IgD-negative memory B cell (primary cell): ENCODE data around the gene CDKN3. TPM values are rescaled to one million over a fixed set of nuclear protein-coding genes. Genes with fewer than 3 reads are reported as not detected.
A peak's percentile ranks its signal among the peaks of the same experiment; 100 is the strongest.
"Not testable (repeated sequence)": the region's sequence is repeated elsewhere in the genome, so short reads cannot be mapped to it uniquely, and the experiment has no call there.

Experiments
- H3K27ac Mint-ChIP-seq, 3 donors: one replicate each; pipeline ENCODE4 v1.8.0; 2020 to 2022; ENCODE audit warnings: mild to moderate bottlenecking in 3 of 3, mixed read lengths in 3 of 3, moderate library complexity in 1 of 3
- H3K27me3 Mint-ChIP-seq: one replicate; pipeline ENCODE4 v1.8.0; 2021; ENCODE audit warnings: mixed read lengths
- H3K36me3 Mint-ChIP-seq: one replicate; pipeline ENCODE4 v1.8.0; 2020; ENCODE audit warnings: mild to moderate bottlenecking, mixed read lengths
- H3K4me1 Mint-ChIP-seq, 3 donors: one replicate each; pipeline ENCODE4 v1.8.0; 2020 to 2022; ENCODE audit warnings: mixed read lengths in 3 of 3, mild to moderate bottlenecking in 1 of 3
- H3K4me3 Mint-ChIP-seq, 4 donors: one replicate each; pipeline ENCODE4 v1.8.0; 2020 to 2022; ENCODE audit warnings: mild to moderate bottlenecking in 4 of 4, mixed read lengths in 4 of 4, moderate library complexity in 3 of 4
- H3K9me3 Mint-ChIP-seq, 3 donors: one replicate each; pipeline ENCODE4 v1.8.0; 2020 to 2021; ENCODE audit warnings: mixed read lengths in 3 of 3, mild to moderate bottlenecking in 1 of 3
- polyA plus RNA-seq: library from polyadenylated mRNA; unstranded; fragments of 300-500 nt; fragmentation: Illumina TruSeq; gene quantifications from one replicate; pipeline ENCODE4 v1.2.3, GENCODE V29; 2021

The CDKN3 gene
- polyA plus RNA-seq, 1 donor from 2014 or later = not detected

DNA sequence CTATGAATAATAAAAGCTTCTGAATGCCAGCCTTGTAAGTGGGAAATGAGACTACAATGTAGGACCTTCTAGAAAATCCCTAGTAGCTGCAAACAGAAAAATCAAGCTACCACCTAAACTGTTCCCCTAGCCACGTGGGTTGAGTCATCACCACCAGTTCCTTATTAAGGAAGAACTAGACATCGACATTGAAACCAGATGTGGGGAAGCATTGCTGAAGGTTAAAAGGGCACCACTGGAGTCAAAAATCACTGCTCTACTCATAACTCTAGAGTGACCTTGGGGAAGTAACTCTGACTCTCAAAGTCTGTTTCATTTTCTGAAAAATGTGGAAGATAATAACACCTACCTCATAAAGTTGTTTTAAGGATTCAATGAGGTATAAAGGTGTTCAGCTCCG is 53.7 kb downstream of the CDKN3 start:
- H3K27me3 Mint-ChIP-seq = peaks cover 1% of the 10 kb centered on the region
- no peaks in the 10 kb centered on the region for H3K36me3 Mint-ChIP-seq
- H3K27ac Mint-ChIP-seq = no peak overlapping the region
- no peak overlapping the region for H3K4me3 Mint-ChIP-seq
- H3K4me1 Mint-ChIP-seq = peaks cover 0 to 6% (median 5%) of the 10 kb centered on the region in 3 donors
- H3K9me3 Mint-ChIP-seq = no peaks in the 10 kb centered on the region

DNA sequence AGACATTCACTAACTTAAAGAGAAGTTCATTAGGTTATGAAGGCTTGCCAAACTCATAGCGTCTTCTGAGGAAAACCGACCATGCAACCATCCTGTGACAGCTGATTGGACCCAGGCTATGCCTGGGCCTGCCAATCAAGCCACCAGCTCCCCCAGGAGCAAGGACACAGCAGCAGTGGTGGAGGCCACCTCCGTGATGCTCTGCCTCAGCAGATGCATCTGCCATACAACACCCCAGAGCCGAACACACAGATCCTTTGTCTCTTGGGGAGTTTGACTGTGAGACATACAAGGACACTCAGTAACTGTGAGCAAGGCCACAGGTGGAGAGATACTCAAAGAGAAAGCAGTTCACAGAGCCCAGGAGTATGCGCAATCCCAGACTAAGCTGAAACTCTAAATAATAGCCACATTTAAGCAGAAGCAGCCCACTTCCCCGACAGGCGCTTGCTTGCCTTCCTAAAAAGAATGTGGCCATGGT is 54.4 kb downstream of the CDKN3 start:
- no peak overlapping the region for H3K4me3 Mint-ChIP-seq
- peaks cover 0 to 6% (median 5%) of the 10 kb centered on the region in 3 donors for H3K4me1 Mint-ChIP-seq
- no peaks in the 10 kb centered on the region for H3K9me3 Mint-ChIP-seq
- H3K27me3 Mint-ChIP-seq = no peaks in the 10 kb centered on the region
- no peaks in the 10 kb centered on the region for H3K36me3 Mint-ChIP-seq
- no peak overlapping the region for H3K27ac Mint-ChIP-seq

DNA sequence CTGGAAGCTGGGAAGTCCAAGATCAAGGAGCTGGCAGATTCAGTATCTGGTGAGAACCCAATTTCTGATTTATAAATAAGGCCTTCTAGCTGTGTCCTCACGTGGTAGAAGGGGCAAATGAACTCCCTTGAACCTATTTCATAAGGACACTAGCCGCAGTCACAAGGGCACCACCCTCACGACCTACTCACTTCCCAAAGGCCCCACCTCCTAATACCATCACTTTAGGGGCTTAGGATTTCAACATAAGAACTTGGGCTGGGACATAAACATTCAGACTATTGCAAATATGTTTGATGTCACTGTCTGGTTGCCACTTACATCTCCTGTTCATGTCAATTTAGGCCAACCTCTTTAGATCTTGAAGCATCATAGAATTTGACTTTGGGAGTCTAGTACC is 55.2 kb downstream of the CDKN3 start:
- H3K4me1 Mint-ChIP-seq = peaks cover 0 to 6% (median 5%) of the 10 kb centered on the region in 3 donors
- no peaks in the 10 kb centered on the region for H3K27me3 Mint-ChIP-seq
- H3K9me3 Mint-ChIP-seq = no peaks in the 10 kb centered on the region
- H3K36me3 Mint-ChIP-seq = no peaks in the 10 kb centered on the region
- no peak overlapping the region for H3K4me3 Mint-ChIP-seq
- no peak overlapping the region for H3K27ac Mint-ChIP-seq

DNA sequence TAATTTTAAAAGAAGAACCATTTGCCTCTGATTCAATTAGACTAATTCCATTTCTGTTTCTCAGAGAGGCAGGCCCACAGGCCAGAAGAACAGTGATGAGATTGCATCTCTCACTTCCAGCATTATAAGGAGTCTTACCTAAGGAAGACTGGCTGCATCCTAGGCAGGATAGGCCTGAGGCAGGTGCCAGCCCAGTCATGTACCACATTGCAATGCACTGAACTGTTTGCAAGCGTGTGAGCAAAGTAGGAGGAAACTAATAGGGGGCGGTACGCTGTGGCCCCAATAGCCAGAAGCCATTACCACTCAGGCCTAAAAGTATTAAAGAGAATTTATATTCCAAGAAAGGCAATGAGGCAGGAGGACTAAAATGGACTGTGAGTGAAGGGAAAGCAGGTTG is 56.4 kb downstream of the CDKN3 start:
- Mint-ChIP-seq H3K36me3 (no peaks in the 10 kb centered on the region), H3K9me3 (peaks cover 0 to under 1% (median 0%) of the 10 kb centered on the region in 3 donors), H3K4me1 (peaks cover 0 to 6% (median 5%) of the 10 kb centered on the region in 3 donors), H3K27ac (no peak overlapping the region), H3K4me3 (no peak overlapping the region), H3K27me3 (no peaks in the 10 kb centered on the region)

DNA sequence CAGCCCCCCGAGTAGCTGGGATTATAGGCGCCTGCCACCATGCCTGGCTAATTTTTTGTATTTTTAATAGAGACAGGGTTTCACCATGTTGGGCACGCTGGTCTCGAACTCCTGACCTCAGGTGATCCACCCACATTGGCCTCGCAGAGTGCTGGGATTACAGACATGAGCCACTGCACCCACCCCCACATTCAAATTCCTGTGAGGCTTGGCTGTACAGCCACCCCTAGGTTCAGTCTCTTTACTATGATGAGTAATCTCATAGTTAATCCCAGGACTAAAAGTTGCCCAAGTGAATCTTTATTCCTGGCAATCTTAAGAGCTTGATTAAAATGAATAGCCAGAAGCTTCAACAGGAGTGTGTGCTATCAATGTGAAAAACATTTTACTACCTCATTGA is 57.2 kb downstream of the CDKN3 start:
- H3K9me3 Mint-ChIP-seq, H3K27me3 Mint-ChIP-seq, H3K4me1 Mint-ChIP-seq, H3K36me3 Mint-ChIP-seq, H3K4me3 Mint-ChIP-seq, H3K27ac Mint-ChIP-seq: not testable (repeated sequence)

DNA sequence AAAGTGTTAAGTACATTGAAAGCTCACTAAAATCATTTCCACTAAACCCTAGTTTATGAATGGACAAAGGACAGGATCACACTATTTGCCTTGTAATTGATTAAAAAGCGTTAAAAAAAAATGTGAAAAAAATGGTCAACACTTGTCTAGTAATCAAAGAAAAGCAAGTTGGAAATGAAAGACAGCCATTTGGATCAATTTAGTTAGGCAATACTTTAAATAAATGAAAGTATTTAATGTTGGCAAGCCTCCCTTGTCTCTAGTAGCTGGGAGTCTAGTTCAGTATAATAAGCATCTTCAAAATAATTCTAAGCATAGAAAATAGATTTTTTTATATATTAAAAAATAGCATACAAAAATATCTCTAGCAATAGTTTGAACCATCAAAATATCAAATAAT is 58.6 kb downstream of the CDKN3 start:
- Mint-ChIP-seq H3K27ac (no peak overlapping the region), H3K4me3 (no peak overlapping the region), H3K27me3 (no peaks in the 10 kb centered on the region), H3K36me3 (peaks cover 3% of the 10 kb centered on the region), H3K4me1 (peaks cover 0 to 6% (median 5%) of the 10 kb centered on the region in 3 donors), H3K9me3 (peaks cover 0 to 9% (median 0%) of the 10 kb centered on the region in 3 donors)

DNA sequence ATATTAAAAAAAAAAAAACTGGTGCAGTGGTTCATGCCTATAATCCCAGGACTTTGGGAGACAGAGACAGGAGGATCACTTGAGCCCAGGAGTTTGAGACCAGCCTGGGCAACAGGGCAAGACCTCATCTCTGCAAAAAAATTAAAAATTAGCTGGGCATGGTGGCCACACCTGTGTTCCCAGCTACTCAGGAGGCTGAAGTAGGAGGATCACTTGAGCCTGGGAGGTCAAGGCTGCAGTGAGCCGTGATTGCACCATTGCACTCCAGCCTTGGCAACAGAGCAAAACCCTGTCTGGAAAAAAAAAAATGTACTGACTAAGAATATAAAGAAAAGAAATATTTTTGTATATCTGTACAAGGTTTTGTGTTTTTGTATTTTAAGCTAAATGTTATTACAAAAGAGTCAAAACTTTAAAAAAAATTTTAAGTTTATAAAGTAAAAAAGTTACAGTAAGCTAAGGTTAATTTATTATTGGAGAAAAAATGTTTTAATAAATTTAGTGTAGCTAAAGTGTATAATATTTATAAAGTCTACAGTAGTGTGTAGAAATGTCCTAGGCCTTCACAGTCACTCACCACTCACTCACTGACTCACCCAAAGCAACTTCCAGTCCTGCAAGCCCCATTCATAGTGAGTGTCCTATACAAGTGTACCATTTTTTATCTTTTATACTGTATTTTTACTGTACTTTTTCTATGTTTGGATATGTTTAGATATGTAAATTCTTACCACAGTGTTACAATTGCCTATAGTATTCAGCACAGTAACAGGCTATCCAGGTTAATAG is 60.2 kb downstream of the CDKN3 start:
- H3K4me3 Mint-ChIP-seq, H3K4me1 Mint-ChIP-seq, H3K27ac Mint-ChIP-seq, H3K36me3 Mint-ChIP-seq, H3K27me3 Mint-ChIP-seq, H3K9me3 Mint-ChIP-seq: not testable (repeated sequence)

DNA sequence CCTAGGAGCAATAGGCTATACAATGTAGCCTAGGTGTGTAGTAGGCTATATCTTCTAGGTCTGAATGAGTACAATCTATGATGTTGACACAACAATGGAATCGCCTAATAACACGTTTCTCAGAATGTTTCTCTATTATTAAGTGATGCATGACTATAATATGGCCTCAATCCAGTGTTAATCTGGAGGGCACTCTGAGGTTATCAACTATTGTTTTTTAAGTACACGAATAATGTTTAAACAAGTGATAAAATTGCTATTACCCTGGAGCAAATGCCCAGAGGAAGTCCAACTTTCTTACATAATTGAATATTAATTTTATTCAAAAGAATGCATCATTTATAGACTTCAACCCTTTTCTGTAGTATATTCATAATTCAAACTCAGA is 60.8 kb downstream of the CDKN3 start:
- Mint-ChIP-seq H3K27me3 (no peaks in the 10 kb centered on the region), H3K9me3 (peaks cover 0 to 9% (median 3%) of the 10 kb centered on the region in 3 donors), H3K4me1 (no peaks in the 10 kb centered on the region), H3K4me3 (no peak overlapping the region), H3K27ac (peak overlapping the region in 1 of 3 donors; percentile 43), H3K36me3 (peaks cover 3% of the 10 kb centered on the region)

DNA sequence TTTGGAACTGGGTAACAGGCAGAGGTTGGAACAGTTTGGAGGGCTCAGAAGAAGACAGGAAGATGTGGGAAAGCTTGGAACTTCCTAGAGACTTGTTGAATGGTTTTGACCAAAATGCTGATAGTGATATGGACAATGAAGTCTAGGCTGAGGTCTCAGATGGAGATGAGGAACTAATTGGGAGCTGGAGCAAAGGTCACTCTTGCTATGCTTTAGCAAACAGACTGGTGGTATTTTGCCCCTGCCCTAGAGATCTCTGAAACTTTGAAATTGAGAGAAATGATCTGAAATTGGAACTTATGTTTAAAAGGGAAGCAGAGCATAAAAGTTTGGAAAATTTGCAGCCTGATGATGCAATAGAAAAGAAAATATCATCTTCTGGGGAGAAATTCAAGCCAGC is 61.7 kb downstream of the CDKN3 start:
- not testable (repeated sequence) for H3K4me1 Mint-ChIP-seq, H3K9me3 Mint-ChIP-seq, H3K4me3 Mint-ChIP-seq, H3K27me3 Mint-ChIP-seq, H3K27ac Mint-ChIP-seq, H3K36me3 Mint-ChIP-seq

DNA sequence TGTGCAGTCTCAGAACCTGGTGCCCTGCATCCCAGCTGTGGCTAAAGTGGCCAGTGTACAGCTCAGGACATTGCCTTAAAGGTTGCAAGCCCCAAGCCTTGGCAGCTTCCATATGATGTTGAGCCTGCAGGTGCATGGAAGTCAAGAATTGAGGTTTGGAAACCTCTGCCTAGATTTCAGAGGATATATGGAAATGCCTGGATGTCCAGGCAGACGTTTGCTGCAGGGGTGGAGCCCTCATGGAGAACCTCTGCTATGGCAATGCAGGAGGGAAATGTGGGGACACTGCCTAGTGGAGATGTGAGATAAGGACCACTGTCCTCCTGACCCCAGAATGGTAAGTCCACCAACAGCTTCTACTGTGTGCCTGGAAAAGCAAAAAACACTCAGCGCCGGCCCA is 62.3 kb downstream of the CDKN3 start:
- Mint-ChIP-seq H3K4me3 (no peak overlapping the region), H3K27me3 (peaks cover 3% of the 10 kb centered on the region), H3K9me3 (peaks cover 0 to 9% (median 3%) of the 10 kb centered on the region in 3 donors), H3K27ac (no peak overlapping the region), H3K4me1 (no peaks in the 10 kb centered on the region), H3K36me3 (peaks cover 5% of the 10 kb centered on the region)

DNA sequence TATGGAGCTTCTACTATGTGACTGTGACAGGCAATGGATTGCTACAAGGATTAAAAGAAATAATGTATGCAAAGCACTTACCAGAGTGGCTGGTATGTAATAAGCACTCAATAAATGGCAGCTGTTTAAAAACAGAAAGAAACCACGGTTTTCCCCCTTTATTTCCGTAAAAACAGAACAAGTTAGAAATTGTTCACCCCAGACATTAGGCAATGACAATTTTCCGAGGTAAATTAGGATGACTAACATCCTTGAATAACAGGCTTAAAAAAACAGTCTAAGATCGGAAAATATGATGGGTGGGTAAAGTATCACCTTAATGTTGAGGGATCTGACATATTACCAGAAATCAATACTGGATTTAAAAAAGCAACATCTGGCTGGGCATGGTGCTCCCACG is 65.2 kb downstream of the CDKN3 start:
- no peaks in the 10 kb centered on the region for H3K4me1 Mint-ChIP-seq
- peaks cover 0 to 9% (median 4%) of the 10 kb centered on the region in 3 donors for H3K9me3 Mint-ChIP-seq
- H3K27ac Mint-ChIP-seq = no peak overlapping the region
- peaks cover 5% of the 10 kb centered on the region for H3K36me3 Mint-ChIP-seq
- no peak overlapping the region for H3K4me3 Mint-ChIP-seq
- H3K27me3 Mint-ChIP-seq = peaks cover 3% of the 10 kb centered on the region

DNA sequence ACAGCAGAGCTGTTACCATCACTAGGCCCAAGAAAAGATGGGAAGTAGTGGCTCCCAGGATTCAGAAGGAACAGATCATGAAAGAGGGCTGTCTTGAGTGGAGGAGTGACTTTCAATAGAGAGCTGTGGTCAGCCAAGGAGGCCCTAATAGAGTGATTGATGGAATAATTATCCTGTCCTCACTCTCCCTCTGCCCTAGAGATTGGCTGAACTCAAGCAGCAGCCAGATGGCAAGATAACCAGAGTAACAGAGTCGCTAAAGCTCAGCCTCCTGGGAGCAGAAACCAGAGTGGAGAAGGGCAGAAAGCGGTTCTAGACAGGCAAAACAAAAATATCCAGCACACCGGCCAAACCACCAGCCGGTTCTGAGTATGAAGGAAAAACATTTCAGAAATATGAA is 68.8 kb downstream of the CDKN3 start:
- Mint-ChIP-seq H3K4me1 (peaks cover 0 to 4% (median 0%) of the 10 kb centered on the region in 3 donors), H3K4me3 (no peak overlapping the region), H3K27ac (peak overlapping the region in 1 of 3 donors; percentile 75), H3K27me3 (peaks cover 3% of the 10 kb centered on the region), H3K9me3 (peaks cover 3 to 10% (median 5%) of the 10 kb centered on the region in 3 donors), H3K36me3 (peaks cover 5% of the 10 kb centered on the region)

DNA sequence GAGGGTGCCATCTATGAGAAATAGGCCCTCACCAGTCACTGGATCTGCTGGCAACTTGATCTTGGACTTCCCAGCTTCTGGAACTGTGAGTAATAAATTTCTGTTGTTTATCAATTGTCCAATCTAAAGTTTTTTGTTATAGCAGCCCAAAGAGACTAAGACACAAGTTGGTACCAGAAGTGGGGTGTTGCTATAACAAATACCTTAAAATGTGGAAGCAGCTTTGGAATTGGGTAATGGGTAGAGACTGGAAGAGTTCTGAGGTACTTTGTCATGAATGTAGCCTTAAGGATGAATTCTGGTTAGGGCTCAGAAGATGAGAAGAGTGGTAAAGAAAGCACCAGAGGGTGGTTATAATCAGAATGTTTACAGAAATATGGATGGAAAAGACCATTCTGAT is 70.5 kb downstream of the CDKN3 start:
- Mint-ChIP-seq H3K27me3 (peaks cover 3% of the 10 kb centered on the region), H3K4me1 (peaks cover 0 to 4% (median 2%) of the 10 kb centered on the region in 3 donors), H3K27ac (no peak overlapping the region), H3K9me3 (peaks cover 3 to 10% (median 5%) of the 10 kb centered on the region in 3 donors), H3K36me3 (peaks cover 7% of the 10 kb centered on the region), H3K4me3 (no peak overlapping the region)
